ENCODE results near the gene MGARP. TPM values are rescaled to one million over a fixed set of nuclear protein-coding genes. Genes with fewer than 3 reads are reported as not detected.
A peak's percentile ranks its signal among the peaks of the same experiment; 100 is the strongest.

Gene MGARP
- total RNA-seq, 1 donor from 2014 or later: 0.81 TPM

DNA sequence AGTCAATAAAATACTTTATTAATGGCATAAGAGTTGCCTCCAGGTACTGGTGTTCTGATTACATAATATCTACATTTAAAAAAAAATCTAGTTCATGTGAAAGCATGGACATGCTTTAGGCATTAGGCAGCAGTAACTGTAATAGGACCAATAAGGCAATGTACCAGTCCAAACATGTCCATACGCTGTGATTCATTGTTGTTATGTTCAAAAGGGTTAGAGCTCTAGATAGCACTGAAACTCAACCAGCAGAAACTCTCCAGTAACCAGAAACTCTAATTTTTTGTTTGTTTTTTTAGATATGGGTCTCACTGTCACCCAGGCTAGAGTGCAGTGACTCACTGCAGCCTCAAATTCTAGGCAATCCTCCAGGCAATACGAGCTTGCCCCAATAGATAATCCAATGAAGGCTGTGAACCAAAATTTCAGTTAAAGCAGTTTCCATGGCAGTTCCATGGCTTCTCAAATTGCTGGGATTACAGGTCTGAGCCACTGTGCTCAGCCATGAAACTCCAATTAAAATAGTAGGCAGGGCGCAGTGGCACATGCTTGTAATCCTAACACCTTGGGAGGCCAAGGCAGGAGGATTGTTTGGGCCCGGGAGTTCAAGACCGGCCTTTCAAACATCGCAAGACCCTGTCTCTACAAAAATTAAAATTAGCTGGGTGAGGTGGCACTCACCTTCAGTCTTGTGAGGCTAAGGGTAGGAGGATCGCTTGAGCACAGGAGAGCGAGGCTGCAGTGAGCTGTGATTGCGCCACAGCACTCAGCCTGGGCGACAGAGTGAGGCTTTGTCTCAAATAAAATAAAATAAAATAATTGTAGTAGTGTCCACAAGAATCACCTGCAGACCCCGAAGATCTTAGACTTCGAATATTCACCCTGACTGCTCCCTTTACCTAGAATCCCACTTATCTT lies 36.3 kb downstream of the MGARP start:
- no peak for DNase-seq (ENCODE audit: low spot score)

DNA sequence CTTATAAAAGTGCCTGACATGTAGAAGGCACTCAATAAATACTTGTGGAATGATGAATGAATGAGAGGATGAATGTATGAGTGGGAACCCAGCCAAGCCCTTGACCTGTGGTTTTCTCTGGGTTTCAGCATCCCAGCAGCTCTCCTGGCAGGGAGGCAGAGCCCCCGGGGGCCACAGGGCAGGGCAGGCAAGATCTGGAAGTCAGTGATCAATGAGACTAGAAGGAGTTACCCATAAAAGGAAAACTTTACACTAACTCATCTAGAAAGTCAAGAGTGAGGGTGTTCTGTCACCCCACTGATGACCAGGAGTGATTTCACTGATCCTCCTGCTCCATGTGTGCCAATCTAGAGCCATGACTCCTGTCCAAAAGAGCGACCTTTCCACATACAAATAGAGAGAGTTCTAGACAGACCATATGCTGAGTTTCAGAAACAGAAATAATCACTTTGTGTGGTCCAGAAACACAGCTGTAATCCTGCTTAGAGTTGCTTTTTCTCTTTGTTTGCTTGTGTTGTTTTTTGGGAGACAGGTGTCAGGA lies 37.4 kb downstream of the MGARP start:
- no peak for DNase-seq (ENCODE audit: low spot score)

DNA sequence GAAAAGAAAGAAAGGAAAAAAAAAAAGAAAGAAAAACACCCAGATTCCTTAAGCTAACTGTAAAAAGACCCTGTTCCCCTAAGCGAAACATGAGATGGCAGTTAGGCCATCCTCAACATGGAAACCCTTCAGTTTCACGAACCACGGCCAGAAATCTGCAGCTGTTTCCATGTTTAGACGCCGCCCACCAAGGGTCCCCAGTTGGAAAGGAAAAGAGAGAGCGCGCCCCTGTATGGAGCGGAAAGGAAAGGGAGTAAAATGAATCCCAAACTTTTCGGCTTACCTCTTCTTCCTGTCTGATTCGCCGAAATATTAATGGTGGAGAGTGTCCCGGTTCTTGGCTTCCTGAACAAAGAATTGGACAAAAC lies 38.3 kb downstream of the MGARP start:
- no peak for DNase-seq (ENCODE audit: low spot score)

DNA sequence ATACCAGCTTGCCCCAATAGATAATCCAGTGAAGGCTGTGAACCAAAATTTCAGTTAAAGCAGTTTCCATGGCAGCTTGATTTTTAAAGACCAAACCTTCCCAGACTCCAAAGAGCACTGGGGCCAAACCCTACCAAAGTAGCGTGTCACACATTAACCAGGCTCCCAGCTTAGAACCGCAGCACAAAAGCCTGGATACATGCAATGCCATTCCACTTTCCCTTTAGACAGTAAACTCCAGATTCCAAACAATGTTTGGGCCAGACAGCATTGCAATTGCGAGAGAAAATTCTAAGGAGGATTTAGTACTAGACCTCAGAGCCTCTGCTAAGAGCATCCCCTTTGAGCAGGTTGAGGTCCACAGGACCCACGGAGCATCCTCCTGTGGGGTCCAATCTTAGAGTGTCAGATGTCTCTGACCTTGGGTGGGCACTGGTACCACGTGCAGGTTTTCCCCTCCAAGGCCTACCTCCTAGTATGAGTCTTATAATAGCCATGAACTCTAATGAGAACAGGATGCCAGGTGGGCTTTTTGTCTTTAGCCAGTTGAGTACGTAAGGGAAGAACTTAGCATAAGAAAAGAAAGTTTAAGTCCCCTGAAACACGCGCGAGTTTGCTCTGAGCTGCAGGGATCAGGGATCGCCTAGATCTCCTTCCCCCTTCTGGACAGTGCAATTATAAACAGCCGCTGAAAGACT lies 38.8 kb downstream of the MGARP start:
- DNase-seq (ENCODE audit: low spot score): no peak

DNA sequence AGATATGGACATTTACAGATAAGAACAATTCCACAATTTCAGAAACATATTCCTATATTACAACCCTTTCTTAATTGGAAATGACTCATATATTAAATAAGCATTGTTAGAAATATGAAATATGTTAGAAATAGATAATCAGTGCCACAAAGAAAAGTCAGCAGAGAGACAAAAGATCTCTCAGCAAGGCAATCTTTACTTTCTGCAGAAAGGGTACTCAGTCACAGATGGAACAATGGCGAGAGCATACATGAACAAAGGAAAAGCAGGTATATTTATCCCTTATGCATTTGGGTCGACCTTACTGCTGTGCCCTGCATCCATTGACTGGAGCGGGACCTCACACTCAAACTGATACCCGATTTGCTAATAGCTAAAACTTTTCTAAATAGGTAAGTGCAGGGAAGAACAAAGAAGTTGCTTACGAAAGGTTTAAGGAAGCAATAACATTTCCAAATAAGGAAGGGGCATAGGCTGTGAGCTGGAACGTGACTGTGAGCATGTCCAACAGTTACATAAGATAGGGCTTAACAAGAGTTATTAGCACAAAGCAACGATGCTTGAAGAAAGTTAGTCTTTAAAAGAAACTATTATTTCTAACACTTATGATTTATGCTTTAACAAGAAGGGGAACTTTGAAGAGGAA lies 40.8 kb downstream of the MGARP start:
- no peak for DNase-seq (ENCODE audit: low spot score)

DNA sequence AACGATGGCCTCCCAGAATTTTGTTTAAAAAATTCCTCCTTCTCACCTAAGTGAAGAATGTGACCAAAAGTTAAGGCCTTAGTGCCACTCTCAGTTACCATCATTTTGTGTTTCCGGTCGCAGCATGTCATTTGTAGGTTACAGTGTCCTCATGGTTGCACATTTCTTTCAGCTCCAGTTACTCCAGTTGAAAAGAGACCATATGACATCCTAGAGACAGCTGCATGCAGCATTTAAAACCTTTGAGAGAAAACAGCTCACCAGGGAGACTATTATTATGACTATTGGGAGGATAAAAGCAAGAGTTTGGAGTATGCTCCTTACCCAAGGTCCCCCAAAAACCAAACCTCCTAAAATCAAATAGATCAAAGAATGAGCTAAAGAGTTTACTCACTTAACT lies 45.8 kb downstream of the MGARP start:
- DNase-seq (ENCODE audit: low spot score): no peak

DNA sequence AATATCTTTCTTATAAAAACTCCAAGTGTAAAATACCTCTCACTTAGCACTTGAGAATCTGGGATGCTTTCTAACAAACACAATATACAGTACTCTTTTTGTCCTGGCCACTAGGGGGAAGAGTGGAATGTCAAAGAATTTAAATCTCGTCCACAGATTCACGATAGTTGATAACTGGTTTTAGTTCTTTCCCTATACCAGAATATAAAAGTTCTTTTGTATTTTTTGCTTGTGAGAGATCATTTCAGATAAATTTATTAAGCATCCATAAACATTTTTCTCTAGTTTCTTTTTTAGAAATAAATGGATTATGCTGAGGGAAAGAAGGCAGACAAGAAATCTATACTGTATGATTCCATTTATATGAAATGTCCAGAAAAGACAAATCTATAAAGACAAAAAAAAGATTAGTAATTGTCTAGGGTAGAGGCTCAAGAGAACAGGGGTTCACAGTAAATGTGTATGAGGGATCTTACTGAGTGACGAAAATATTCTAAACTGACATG lies 50.4 kb downstream of the MGARP start:
- peak; percentile 16 for DNase-seq (ENCODE audit: low spot score)

DNA sequence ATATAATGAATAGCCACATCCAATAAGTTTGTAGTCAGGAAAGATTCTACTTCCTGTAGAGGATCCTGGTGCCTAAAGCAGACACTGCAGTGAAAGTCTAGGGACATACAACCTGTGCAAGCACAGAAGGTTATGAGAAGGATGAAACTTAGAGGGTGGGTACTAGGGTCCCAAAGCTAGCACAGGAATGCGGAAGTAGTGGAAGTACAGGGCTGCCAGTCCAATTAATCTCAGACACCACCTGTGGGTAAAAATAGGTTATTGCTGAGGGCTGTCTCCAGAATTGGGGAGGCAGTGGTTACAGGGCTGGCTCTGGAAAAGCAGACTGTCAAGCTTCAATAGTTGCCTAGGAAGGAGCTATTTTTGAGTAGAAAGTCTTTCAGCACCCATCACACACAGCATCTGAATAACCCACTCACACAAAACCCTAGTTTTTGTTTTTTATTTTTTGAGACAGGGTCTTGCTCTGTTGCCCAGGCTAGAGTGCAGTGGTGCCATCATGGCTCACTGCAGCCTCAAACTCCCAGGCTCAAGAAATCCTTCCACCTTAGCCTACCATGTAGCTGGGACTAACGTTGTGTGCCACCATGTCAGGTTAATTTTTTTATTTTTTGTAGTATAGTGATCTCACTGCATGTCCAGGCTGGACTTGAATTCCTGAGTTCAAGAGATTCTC lies 52.2 kb downstream of the MGARP start:
- DNase-seq (ENCODE audit: low spot score): no peak

DNA sequence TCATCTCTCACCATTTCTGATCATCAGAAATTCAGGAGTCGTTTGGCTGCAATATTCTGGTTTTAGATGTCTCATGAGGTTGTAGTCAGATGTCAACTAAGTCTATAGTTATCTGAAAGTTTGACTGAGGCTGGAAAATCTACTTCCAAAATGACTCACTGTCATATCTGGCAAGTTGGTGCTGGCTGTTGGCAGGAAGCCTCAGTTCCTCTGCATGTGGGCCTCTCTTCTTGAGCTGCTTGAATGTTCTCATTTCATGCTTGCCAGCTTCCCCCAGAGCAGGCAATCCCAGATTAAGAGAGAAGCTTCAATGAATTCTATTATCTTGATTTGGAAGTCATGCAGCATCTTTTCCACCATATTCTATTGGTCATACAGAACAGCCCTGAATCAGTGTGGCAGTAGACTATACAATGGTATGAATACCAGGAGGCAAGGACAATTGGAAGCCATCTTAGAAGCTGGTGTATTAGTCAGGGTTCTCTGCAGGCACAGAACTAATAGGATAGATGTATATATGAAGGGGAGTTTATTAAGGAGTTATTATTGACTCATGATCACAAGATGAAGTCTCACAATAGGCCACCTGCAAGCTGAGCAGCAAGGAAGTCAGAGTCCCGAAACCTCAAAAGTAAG lies 56.2 kb downstream of the MGARP start:
- no peak for DNase-seq (ENCODE audit: low spot score)

DNA sequence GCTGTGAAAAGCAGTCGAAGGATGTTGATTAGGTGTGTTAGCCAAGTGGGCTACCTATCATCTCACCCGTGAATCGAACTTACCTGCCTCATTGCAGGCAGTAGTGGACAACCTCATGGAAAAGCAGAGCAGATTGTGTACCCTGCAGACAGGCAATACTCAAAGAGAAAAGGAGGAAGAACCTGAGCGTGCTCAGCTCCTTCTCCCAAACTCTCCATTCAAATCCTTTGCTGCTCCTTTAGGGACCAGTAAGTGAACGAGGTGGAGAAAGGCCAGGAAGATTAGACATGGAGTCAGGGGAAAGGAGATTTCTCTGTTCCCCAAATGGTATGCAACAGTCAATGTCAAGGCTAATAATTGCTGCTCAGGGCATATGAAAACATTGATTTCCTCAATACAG lies 57.8 kb downstream of the MGARP start:
- no peak for DNase-seq (ENCODE audit: low spot score)

DNA sequence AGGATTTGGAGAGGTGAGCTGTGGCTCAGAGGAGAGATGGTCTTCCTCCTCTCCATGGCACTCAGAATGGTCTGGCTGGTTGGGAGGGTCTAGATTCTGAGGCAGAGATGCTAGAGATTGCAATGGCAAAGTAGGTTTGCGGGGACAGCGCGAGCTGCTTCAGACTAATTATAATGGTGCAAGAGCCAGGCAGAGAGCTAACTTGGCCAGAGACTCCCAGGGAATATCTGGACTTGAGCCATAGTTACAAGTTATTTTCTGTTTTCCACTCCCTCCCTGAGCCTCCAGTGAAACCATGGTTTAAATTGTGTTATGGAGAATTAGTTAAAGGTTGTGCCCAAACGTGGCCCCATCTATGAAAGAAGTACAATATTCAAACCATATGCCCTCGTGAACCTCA lies 58.3 kb downstream of the MGARP start:
- DNase-seq (ENCODE audit: low spot score): no peak

DNA sequence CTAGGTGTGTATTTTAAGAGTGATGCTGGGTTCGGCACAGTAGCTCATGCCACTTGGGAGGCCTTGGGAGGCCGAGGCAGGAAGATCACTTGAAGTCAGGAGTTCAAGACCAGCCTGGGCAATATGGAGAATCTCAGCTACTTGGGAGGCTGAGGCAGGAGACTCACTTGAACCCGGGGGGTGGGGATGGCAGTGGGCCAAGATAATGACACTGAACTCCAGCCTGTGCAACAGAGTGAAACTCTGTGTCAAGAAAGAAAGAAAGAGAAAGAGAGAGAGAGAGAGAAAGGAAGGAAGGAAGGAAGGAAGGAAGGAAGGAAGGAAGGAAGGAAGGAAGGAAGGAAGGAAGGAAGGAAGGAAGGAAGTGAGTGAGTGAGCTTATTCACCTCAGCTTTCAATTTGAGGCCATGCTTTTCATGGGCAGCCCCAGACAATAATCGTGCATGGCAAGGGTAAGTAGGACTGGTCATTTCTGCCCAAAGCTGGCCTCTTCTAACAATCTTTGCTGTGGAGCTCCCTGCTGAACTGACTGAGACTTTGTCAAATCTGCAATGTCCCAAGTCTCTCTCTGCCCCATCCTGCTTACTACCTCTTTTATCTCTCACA lies 60.5 kb downstream of the MGARP start:
- no peak for DNase-seq (ENCODE audit: low spot score)

Other genes starting within 250 kb of the MGARP start
- 40.3 TPM for gene ELF2, start 103.0 kb downstream of the MGARP start, total RNA-seq
- 26.0 TPM for gene NAA15, start 21.3 kb upstream of the MGARP start, total RNA-seq
- gene NDUFC1, start 22.3 kb upstream of the MGARP start, total RNA-seq: 69.4 TPM
- gene RAB33B, start 173.9 kb upstream of the MGARP start, total RNA-seq: 9.8 TPM